K562 (cell line): ENCODE results near the gene MYO15B. TPM values are rescaled to one million over a fixed set of nuclear protein-coding genes. Genes with fewer than 3 reads are reported as not detected.

Source experiments
- CHD2 ChIP-seq: IDR thresholded peaks from 2 replicates; pipeline ENCODE4 v1.6.1; 2011; ENCODE audit warnings: low read depth, low read length
- E2F1 ChIP-seq: sonication (generic); formaldehyde crosslinking; IDR thresholded peaks from 2 replicates; pipeline ENCODE4 v1.8.1; 2023; ENCODE audit warnings: mild to moderate bottlenecking, missing genetic modification reagents, moderate library complexity
- E2F6 ChIP-seq, 2 experiments: IDR thresholded peaks; 2 replicates each; pipeline ENCODE4 v1.6.1; 2011; ENCODE audit warnings: borderline replicate concordance in 1 of 2, control low read depth in 1 of 2, low read depth in 1 of 2, low read length in 1 of 2, mild to moderate bottlenecking in 1 of 2, mixed read lengths in 1 of 2, moderate library complexity in 1 of 2; ENCODE audit not compliant: insufficient read depth in 1 of 2, insufficient read length in 1 of 2, poor library complexity in 1 of 2, severe bottlenecking in 1 of 2; ENCODE audit errors: extremely low read depth in 1 of 2
- HDAC1 ChIP-seq, 2 experiments: fragments of 450-650 bp; IDR thresholded peaks; 2 replicates each; pipeline ENCODE4 v1.6.1; 2016 to 2017; ENCODE audit warnings: inconsistent platforms in 1 of 2, mild to moderate bottlenecking in 1 of 2, moderate library complexity in 1 of 2
- HSF4 ChIP-seq: fragments of 250-450 bp; sonication (Bioruptor Pico); IDR thresholded peaks from 2 replicates; pipeline ENCODE4 v2.1.2; 2022; ENCODE audit warnings: mild to moderate bottlenecking, moderate library complexity, borderline replicate concordance
- ILK ChIP-seq: fragments of 450-650 bp; IDR thresholded peaks from 2 replicates; pipeline ENCODE4 v1.6.1; 2016; ENCODE audit warnings: missing genetic modification characterization, low read depth, mild to moderate bottlenecking, missing compliant biosample characterization, moderate library complexity, borderline replicate concordance
- IRF1 ChIP-seq: sonication (generic); formaldehyde crosslinking; IDR thresholded peaks from 2 replicates; pipeline ENCODE4 v1.8.0; 2022; ENCODE audit warnings: missing genetic modification reagents, mild to moderate bottlenecking, borderline replicate concordance
- NR4A1 ChIP-seq, 2 experiments: fragments of 250-450 bp in 1 of 2; fragments of 450-650 bp in 1 of 2; sonication (Bioruptor Pico) in 1 of 2; IDR thresholded peaks; 2 replicates each; pipeline versions ENCODE4 v1.4.0 to v1.6.1; 2016 to 2020; ENCODE audit warnings: mild to moderate bottlenecking in 2 of 2, missing compliant biosample characterization in 1 of 2, missing genetic modification characterization in 1 of 2, moderate library complexity in 1 of 2
- SFPQ ChIP-seq: fragments of 200-400 bp; formaldehyde crosslinking; IDR thresholded peaks from 2 replicates; pipeline ENCODE4 v1.6.1; 2017; ENCODE audit warnings: mild to moderate bottlenecking, low read depth, low read length, moderate library complexity
- THAP7 ChIP-seq: fragments of 250-450 bp; sonication (Bioruptor Pico); IDR thresholded peaks from 2 replicates; pipeline ENCODE4 v1.5.0; 2021
- XRCC5 ChIP-seq: fragments of 200-400 bp; formaldehyde crosslinking; IDR thresholded peaks from 2 replicates; pipeline ENCODE4 v1.6.1; 2017; ENCODE audit warnings: low read depth, mild to moderate bottlenecking, low read length
- YY1 ChIP-seq, 3 experiments: IDR thresholded peaks; 2 replicates each; pipeline ENCODE4 v1.6.1; 2011; ENCODE audit warnings: low read length in 2 of 3, mild to moderate bottlenecking in 2 of 3, moderate library complexity in 2 of 3, borderline replicate concordance in 1 of 3, control low read depth in 1 of 3, low read depth in 1 of 3; ENCODE audit not compliant: insufficient read depth in 3 of 3, insufficient replicate concordance in 2 of 3, control insufficient read depth in 1 of 3, insufficient read length in 1 of 3; ENCODE audit errors: extremely low read depth in 1 of 3
- ZBTB49 ChIP-seq: sonication (generic); formaldehyde crosslinking; IDR thresholded peaks from 2 replicates; pipeline ENCODE4 v1.8.0; 2022; ENCODE audit warnings: missing genetic modification reagents, mild to moderate bottlenecking, borderline replicate concordance
- ZKSCAN1 ChIP-seq: fragments of 150-350 bp; IDR thresholded peaks from 2 replicates; pipeline ENCODE4 v1.6.1; 2016; ENCODE audit warnings: low read depth, low read length
- ZNF253 ChIP-seq: fragments of 250-450 bp; sonication (Bioruptor Pico); conservative IDR thresholded peaks from 2 replicates; pipeline ENCODE4 v1.6.1; 2021; ENCODE audit warnings: mild to moderate bottlenecking
- polyA plus RNA-seq, 8 experiments: library from polyadenylated mRNA; depleted of rRNA in 4 of 8; stranded (reverse) in 5 of 8; unstranded in 3 of 8; fragments of >200 nt; fragmentation: Nextera tagmentation in 2 of 8; fragmentation: Illumina TruSeq in 1 of 8; extraction: Ambion mirVana in 2 of 8; extraction: Trizol in 1 of 8; gene quantifications; 2 replicates each; pipeline versions ENCODE4 v1.2.1 to v1.2.3, GENCODE V29; 2011 to 2014; ENCODE audit warnings: inconsistent platforms in 1 of 8, missing spikeins in 1 of 8
- total RNA-seq, 7 experiments: library from RNA; depleted of rRNA in 6 of 7; stranded (reverse); fragments of >200 nt in 6 of 7; fragmentation: Illumina TruSeq in 2 of 7; extraction: Trizol in 2 of 7; gene quantifications; 2 replicates each; pipeline versions ENCODE4 v1.2.1 to v1.2.3, GENCODE V29; 2011 to 2021; ENCODE audit warnings: low replicate concordance in 1 of 7

Gene MYO15B
- total and polyA plus RNA-seq, 9 of the 15 experiments (the other 6 are each of a cell fraction or from before 2014, with no cell fraction given): 0.05 to 3.1 (median 0.83) TPM; not detected in 2

GRCh38 chr17:75633486-75634375 lies 46.1 kb downstream of the MYO15B start (continued):
- TF ChIP-seq ZBTB49 (CRISPR knock-in tag) (no peak), XRCC5 (peak; percentile 89; the same call in 1 of the 2 replicates), ZNF253 (CRISPR knock-in tag) (no peak), HDAC1 (IDR thresholded peaks at IDR 0.05) (peak in 1 of 2 experiments; percentile 93; a peak in 2 of 4 replicates), E2F6 (IDR thresholded peaks at IDR 0.05; ENCODE audit: borderline replicate concordance in 1 of 2, extremely low read depth in 1 of 2, insufficient read depth in 1 of 2, insufficient read length in 1 of 2, low read depth in 1 of 2, low read length in 1 of 2, poor library complexity in 1 of 2, severe bottlenecking in 1 of 2) (peak; percentile 82 to 88), ZKSCAN1 (no peak), ILK (tag) (no peak), HSF4 (CRISPR knock-in tag) (no peak), YY1 (IDR thresholded peaks at IDR 0.05; ENCODE audit: borderline replicate concordance in 1 of 3, control insufficient read depth in 1 of 3, extremely low read depth in 1 of 3, insufficient read depth in 3 of 3, insufficient read length in 1 of 3, insufficient replicate concordance in 2 of 3, low read depth in 1 of 3, low read length in 2 of 3) (peak in 1 of 3 experiments; percentile 21), THAP7 (CRISPR knock-in tag) (no peak), CHD2 (no peak), IRF1 (CRISPR knock-in tag) (no peak), E2F1 (CRISPR knock-in tag) (peak; percentile 71; the same call in 1 of the 2 replicates), SFPQ (no peak), NR4A1 (CRISPR knock-in tag; IDR thresholded peaks at IDR 0.05) (no peak), NR4A1 (tag; IDR thresholded peaks at IDR 0.05) (no peak)
